GM23338 (cell line): ENCODE measurements around the gene BET1.

Experiments
- EZH2 ChIP-seq: fragments of 200-600 bp; sonication (generic); IDR thresholded peaks from one replicate; pipeline ENCODE4 v1.8.0; 2017; ENCODE audit warnings: antibody characterized with exemption, mild to moderate bottlenecking, low read depth; ENCODE audit not compliant: unreplicated experiment
- EZH2phosphoT487 ChIP-seq: fragments of 200-600 bp; sonication (generic); IDR thresholded peaks from one replicate; pipeline ENCODE4 v1.8.1; 2018; ENCODE audit warnings: antibody characterized with exemption; ENCODE audit not compliant: unreplicated experiment
- POLR2AphosphoS5 ChIP-seq: IDR thresholded peaks from 2 replicates; pipeline ENCODE4 v1.6.1; 2016; ENCODE audit warnings: antibody characterized with exemption, low read depth
- REST ChIP-seq: IDR thresholded peaks from one replicate; pipeline ENCODE4 v1.6.1; 2018; ENCODE audit warnings: antibody characterized with exemption; ENCODE audit not compliant: unreplicated experiment
- STAT1 ChIP-seq: IDR thresholded peaks from one replicate; pipeline ENCODE4 v1.6.1; 2016; ENCODE audit warnings: antibody characterized with exemption; ENCODE audit not compliant: unreplicated experiment
- ZNF114 ChIP-seq: fragments of 250-450 bp; sonication (Bioruptor Pico); IDR thresholded peaks from 2 replicates; pipeline ENCODE4 v1.5.0; 2020; ENCODE audit warnings: mild to moderate bottlenecking, moderate library complexity
- TF ChIP-seq, protein P1 (sequence below), 2 experiments: fragments of 200-600 bp in 1 of 2; sonication (generic) in 1 of 2; conservative IDR thresholded peaks; 2 replicates each; pipeline versions ENCODE4 v1.5.1 to v1.6.1; 2016 to 2017; ENCODE audit warnings: antibody characterized with exemption in 2 of 2, low read depth in 2 of 2, mild to moderate bottlenecking in 2 of 2, moderate library complexity in 1 of 2
- TF ChIP-seq, protein P2 (sequence below): IDR thresholded peaks from 2 replicates; pipeline ENCODE4 v1.6.1; 2016; ENCODE audit warnings: antibody characterized with exemption

DNA sequence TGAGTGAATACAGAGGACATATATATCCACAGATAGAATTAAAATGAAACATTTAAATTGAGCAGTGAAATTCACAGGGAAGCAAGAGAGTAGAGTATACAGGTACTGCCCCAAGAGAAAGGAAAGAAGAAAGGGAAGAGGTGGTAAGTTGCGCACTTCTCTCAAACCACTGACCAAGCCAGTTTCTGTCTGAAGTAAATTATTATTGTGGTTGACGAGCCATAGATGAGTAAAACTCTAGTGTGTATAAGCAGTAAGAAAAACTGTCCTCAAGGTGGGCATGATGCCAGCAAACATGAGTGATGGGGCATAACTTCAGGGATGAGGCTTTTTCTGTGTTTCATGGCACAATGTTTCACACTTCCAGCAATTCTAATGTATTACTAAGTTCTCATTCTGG lies 4.4 kb upstream of the BET1 start:
- TF ChIP-seq, protein P1, sequence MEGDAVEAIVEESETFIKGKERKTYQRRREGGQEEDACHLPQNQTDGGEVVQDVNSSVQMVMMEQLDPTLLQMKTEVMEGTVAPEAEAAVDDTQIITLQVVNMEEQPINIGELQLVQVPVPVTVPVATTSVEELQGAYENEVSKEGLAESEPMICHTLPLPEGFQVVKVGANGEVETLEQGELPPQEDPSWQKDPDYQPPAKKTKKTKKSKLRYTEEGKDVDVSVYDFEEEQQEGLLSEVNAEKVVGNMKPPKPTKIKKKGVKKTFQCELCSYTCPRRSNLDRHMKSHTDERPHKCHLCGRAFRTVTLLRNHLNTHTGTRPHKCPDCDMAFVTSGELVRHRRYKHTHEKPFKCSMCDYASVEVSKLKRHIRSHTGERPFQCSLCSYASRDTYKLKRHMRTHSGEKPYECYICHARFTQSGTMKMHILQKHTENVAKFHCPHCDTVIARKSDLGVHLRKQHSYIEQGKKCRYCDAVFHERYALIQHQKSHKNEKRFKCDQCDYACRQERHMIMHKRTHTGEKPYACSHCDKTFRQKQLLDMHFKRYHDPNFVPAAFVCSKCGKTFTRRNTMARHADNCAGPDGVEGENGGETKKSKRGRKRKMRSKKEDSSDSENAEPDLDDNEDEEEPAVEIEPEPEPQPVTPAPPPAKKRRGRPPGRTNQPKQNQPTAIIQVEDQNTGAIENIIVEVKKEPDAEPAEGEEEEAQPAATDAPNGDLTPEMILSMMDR (conservative IDR thresholded peaks at IDR 0.05; ENCODE audit: low read depth in 2 of 2): no peak
- no peak for TF ChIP-seq REST
- TF ChIP-seq EZH2: no peak
- TF ChIP-seq POLR2AphosphoS5: no peak
- TF ChIP-seq EZH2phosphoT487: no peak
- TF ChIP-seq STAT1: no peak
- no peak for TF ChIP-seq ZNF114 (CRISPR knock-in tag)
- TF ChIP-seq, protein P2, sequence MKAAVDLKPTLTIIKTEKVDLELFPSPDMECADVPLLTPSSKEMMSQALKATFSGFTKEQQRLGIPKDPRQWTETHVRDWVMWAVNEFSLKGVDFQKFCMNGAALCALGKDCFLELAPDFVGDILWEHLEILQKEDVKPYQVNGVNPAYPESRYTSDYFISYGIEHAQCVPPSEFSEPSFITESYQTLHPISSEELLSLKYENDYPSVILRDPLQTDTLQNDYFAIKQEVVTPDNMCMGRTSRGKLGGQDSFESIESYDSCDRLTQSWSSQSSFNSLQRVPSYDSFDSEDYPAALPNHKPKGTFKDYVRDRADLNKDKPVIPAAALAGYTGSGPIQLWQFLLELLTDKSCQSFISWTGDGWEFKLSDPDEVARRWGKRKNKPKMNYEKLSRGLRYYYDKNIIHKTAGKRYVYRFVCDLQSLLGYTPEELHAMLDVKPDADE: no peak
